ENCODE results near the gene PTPRN2.

- TF ChIP-seq GATA2 (IDR thresholded peaks at IDR 0.05; ENCODE audit: low read depth, low read length) (no peak), GATA3 (IDR thresholded peaks at IDR 0.05; ENCODE audit: low read depth, low read length) (no peak)
These were observed 661.0 kb downstream of the PTPRN2 start for GRCh38 chr7:157926521-157927150.

All from SH-SY5Y (cell line).